Fibroblast of skin of scalp (primary cell): ENCODE results near the gene PRKN.

ENCODE experiments used
- DNase-seq: peaks from one replicate; pipeline ENCODE4 v3.0.0-alpha.2; 2013

The PRKN gene

DNA sequence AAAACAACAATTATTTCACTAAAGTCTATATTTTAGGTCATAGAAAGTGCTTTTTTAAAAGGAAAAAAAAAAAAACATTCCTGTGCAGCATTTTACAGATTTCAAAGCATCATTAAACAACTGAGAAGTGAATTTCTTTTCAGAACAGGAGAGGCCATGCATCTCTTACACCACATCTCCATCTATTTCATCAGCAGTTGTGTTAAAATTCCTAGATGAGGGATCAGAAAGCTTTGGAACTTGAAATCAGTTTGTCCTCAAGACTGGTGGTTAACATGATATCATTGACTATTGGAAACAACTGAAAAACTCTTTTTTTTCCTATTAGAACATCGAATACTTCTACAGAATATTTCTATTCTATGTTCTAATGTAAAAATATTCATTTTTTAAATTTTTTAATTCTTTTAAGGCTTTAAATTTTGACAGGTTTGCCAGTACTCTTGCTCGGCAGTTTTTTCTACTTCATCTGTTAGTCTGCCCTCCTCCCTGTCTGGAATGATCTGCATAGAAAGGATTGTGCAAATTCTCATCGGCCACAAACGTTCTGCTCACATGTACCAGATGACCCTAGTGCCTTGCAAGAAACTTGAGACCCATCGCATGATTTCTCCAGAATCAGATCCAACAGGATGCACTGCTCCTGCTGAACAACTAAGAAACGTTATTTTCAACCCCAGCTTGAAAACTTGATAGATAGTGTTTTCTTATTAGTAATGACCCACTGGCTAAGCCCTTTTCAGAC lies 1042.7 kb downstream of the PRKN start:
- DNase-seq = peak; percentile 62

- no peak for DNase-seq
Measured at GRCh38 chr6:161683400-161683799, 1044.2 kb downstream of the PRKN start.

DNA sequence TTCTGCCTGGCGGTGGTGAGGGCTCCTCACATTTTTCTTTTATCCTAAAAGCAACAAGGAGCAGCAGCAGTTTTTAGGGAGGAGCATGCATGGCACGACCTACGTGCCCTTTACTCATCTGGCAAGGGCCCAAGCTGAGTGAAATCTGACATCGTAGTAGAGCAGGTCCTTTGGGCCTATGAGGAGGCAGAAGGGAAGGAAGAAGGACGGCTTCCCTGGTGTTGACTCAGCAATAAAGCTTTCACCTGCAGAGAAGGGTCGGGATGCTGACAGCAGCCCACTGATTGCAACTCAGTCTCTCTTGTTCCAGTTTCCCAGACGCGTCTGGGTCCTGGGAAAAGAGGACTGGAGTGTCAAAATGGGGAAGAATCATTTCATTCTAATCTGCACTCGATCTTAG lies 1044.6 kb downstream of the PRKN start:
- DNase-seq = no peak

DNA sequence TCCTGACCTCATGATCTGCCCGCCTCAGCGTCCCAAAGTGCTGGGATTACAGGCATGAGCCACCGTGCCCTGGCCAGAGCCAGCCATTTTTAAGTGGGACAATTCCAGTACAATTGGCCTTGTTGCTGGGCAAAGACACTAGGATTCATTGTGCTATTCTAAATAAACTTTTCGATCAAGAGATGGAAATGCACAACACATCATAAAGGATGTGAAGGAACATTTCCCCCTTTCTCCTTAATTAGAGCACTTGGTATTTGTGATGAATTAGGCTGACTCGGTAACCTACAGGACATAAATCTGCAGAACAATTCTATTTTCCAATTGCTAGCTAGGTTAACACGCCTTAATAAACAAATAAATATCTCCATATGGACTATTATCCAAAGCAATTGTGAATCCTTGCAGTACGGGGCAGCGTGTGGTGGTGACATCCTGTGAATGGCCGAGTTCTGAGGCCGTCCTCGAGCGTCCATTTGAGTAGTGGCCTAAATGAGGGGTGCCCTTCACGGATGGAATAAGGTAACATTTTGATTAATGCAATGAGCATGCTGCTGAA lies 1047.5 kb downstream of the PRKN start:
- DNase-seq = no peak

DNA sequence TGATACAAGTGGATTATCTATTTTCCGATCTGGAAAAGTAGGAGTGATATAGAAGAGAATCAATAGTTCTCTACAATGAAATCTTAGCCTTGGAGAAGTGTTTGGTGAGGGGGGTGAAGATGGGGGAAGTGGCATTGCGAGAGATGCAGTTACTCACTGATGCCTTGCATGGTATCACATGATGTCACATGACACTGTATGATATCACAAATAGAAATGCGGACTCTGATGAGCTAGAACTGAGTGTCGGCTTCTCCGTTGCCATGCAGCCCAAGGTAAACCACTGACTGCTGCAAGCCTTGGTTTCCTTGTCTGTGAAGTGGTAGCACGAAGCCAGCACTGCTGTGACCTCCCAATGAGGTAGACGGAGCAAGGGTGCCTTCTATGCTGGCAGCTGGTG lies 1050.4 kb downstream of the PRKN start:
- DNase-seq = no peak

DNA sequence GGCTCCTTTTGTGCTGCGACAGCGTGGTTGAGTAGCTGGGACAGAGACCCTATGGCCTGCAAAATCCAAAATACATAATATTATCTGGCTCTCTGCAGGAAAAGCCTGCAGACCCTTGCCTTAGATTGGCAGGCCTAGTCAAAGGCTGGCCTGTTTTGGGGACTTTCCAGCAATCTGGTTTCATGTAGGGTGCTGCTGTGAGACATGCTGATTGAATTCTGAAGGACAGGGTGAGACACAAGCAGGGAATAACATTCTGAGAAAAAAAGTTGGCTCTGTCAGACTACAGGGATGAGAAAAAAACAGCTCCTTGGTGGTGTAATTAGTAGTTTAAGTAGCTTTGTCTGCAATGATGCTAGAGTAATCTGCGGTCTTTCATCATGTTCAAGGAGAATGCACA lies 1051.0 kb downstream of the PRKN start:
- no peak for DNase-seq

DNA sequence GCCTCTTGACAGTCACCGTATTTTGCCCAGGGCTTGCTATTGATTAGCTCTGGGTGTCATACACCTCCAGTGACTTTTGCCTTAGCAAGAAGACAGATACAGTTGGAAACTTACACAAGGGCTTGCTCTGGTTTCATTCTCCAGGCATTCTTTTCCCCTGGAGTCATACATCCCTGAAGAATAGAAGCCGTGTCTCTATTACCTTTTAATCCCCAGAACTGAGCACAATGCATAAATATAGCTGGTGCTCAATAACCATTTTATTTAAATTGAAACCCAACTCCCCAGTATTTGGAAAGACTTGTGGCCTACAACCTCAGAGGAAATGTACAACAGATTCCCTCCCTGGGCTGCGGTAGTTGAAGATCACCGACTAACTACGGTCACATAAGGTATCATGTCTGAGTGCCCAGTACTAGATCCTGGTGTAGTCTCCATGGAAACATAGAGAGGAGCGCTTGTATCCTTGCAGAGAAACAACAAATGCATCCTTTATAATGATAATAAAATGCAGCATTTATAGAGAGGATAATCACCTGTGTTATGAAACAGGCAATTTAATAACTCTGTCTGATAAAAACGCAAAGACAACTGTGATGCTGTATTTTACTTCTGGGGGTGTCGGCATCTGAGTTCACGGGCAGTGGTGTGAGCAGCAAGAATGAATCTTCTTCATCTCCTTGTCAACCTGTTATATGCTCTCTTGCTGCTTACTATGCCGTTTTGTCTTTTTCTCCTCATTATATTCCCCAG lies 1052.5 kb downstream of the PRKN start:
- DNase-seq = no peak

DNA sequence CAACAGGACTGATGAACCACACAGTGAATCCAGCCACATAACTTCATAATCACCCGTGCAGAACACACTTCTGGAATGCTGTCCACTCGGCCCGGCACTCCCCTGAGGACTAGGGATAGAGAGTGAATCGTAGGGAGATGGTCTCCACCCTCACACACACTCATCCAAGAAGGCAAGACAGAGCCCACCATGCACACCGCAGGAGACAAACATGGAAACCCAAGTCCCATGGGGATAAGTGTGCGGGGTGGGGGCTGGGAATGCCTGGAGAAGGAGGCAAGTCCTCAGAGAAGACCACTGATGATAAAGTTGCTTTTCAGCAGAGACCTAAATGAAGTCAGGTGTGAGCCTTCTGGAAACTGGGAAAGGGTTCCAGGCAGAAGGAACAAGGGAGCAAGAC lies 1054.5 kb downstream of the PRKN start:
- DNase-seq = no peak

- DNase-seq = no peak
Measured at GRCh38 chr6:161671117-161671516, 1056.4 kb downstream of the PRKN start.

DNA sequence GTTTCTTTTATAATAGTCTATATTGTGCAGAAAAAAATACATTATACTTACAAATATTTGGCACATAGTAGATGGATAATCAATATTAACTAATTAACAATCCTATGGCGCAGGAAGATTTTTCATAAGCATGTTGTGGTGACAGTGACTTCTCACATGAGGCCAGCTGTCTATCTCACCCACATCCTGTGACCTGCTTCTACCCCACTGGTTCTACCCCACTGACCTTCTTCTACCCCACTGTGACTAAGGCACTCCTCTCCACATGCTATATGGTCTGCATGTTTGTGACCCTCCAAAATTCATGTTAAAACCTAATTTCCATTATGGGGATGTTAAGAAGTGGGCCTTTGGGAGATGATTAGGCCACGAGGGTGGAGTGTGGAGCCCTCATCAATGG lies 1058.9 kb downstream of the PRKN start:
- DNase-seq = no peak

GRCh38 chr6:161667957-161668356 lies 1059.6 kb downstream of the PRKN start:
- no peak for DNase-seq

DNA sequence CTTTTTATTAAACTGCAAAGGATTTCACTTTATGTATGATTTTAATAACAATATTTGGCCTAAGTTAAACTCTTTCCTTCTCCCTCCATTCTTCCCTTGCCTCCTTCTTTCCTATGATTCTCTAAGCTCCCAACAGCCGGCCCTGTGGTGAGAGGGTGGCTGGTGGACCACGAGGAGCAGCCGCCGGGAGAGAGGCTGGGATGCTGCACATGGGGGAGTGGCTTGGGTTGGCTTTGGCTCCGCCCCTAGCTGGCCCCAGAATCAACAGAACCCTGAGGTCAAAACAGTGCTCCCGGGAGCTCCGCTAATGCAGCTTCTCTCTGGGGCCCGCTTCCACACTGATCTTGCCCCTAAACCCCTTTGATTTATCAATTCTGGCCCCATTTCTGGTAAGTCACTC lies 1063.9 kb downstream of the PRKN start:
- no peak for DNase-seq

DNA sequence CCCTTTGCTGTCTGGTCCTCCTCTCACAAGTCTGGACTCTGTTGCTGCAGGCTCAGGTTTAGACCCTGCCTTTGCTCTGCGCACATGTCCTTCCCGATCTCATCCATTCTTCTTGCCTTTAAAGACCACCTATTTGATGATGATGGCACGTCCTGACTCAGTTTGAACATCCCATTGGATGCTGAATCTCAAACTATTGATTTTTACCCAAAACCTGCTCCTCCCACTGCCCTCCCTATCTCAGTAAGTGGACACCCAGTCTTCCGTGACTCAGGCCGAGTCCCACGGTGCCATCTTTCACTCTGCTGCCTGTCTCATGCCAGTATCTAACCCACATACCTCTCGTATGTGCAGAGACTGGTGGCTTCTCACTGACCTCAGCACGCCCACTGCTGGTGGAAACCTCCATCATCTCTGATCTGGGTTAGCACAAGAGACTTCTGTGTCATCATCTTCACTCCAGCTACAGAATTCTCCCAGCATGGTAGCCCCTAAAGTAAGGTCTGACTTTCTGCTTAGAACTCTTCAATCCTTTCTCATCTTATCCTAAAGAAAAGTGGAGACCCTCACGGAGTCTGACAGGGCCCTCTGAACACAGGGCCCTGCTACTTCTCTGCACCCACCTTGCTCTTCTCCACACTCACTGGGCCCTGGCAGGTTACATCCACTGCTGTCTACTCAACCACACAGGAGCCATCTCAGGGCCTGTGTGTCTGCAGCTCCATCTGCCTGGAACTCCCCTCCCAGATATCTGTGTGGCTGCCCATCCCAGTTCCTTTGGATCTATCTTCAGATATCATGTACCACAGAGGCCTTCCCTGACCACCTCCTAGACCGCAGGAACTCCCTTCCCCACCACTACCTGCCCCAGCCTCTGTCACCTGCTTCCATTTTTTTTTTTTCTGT lies 1066.6 kb downstream of the PRKN start:
- peak; percentile 13 for DNase-seq

GRCh38 chr6:161658211-161658610 lies 1069.4 kb downstream of the PRKN start:
- DNase-seq = no peak

DNA sequence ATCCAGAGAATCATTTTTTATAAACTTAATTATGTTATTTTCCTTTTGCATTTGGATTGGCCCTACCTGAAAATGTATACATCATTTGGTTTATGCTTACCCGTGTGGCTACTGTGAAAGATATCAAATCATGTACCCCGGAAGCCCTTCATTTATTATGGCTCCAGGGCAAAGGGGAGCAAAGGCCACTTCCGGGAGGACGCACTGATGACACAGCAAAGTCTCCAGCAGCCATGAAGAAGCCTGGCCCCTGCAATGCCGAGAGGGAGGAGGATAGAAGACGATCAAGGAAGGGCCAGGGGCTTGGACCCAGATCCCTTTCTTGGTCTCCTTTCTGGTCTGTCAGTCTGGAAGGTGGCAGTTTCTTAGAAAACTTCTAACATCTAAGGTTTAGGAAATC lies 1073.4 kb downstream of the PRKN start:
- DNase-seq = no peak

DNA sequence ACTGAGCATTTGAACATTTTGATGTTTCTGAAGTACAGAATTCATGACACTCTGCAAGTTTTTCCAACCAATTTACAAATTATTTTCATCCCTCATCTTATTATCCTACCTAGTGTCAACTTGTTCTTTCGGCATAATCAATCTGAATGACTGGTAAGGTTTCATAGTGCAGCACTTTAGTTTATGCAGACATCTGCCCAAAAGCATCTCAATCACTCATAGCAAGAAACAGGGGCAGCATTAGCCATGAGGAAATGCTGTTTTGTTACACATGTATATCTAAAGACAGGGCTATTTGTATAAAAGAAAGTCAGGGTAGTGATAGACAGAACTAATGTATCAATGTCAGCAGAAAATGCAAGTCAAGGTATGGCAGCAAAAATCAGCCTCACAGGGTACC lies 1075.6 kb downstream of the PRKN start:
- DNase-seq = no peak

DNA sequence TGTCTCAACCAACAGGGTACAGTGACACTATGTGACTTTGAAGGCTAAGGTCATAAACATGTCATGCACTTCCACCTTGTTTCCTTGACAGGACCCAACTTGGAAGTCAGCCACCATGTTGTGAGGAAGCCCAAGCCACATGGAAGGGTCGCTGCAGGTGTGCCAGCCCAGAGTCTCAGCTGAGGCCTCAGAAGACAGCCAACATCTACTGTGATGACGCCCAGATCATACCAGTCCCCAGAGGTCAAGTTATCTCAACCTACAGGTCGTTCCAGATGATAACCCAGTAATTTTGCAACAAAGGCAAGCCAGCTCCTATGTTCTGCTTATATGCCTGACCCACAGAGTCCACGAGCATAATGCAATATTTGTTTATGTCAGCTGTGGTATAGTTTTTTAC lies 1077.7 kb downstream of the PRKN start:
- no peak for DNase-seq

DNA sequence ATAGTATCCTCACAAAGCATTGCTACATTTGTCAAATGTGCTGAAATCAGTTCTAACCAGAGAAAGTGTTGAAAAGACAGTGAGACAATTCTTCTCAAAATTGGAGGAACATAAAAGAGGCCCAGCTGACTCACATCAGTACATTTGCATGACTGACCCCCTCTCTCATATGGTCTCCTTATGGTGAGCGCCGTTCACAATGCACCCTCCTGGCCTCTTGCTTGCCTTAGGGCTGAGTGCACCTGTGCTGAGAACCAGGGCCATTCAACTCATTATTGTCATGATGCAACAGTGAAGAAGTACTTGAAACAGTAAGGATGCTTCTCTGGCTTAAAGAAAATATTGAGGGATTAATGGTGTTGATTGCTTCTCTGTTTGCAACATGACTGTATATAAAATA lies 1078.5 kb downstream of the PRKN start:
- DNase-seq = no peak

GRCh38 chr6:161647234-161647633 lies 1080.3 kb downstream of the PRKN start:
- no peak for DNase-seq

DNA sequence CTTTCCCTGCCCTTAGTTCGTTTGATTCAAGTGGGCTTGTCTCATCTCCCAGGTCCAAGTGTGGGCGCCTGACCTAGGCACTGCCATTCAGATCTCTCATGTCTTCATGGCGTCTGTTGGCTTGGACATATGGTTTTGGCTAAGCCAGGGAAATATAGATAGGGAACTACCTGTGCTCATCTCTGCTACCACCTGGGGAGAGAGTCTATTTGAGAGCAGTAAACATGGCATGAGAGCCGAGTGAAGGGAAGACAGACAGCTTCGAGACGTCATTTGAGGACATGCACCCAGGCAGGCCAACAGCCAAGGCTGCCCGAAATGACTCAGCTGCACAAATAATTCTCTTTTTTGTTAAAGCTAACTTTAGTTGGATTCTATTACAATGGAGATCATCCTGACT lies 1083.0 kb downstream of the PRKN start:
- DNase-seq = no peak

GRCh38 chr6:161641175-161641574 lies 1086.4 kb downstream of the PRKN start:
- DNase-seq = peak; percentile 7

- DNase-seq = peak; percentile 91
Measured at GRCh38 chr6:161639772-161640171, 1087.8 kb downstream of the PRKN start.

DNA sequence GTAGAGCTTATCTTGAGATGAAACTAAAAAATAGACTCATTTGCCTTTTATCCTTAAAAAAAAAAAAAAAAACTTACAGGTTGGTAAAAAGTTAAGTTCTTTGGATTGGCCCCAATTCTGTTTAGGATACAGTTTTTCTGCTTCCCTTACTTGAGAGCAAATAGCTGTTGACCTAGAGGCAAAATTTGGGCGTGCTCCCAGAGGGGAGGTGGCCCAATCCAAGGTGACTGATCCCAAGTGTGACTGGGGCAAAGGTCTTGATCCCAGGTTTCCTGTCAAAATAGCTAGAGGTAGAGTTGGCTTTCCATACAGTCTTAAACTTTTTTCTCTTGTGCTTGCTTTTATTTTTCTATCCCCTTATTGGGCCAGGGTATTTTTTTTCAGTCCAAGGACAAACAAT lies 1089.9 kb downstream of the PRKN start:
- DNase-seq = no peak
